ENCODE data around the gene TRAM2. TPM values are rescaled to one million over a fixed set of nuclear protein-coding genes. Genes with fewer than 3 reads are reported as not detected.

The TRAM2 gene
- total and polyA plus RNA-seq, 2 of the 4 experiments (the other 2 are of a cell fraction) = 77.2 to 95.7 TPM

DNA sequence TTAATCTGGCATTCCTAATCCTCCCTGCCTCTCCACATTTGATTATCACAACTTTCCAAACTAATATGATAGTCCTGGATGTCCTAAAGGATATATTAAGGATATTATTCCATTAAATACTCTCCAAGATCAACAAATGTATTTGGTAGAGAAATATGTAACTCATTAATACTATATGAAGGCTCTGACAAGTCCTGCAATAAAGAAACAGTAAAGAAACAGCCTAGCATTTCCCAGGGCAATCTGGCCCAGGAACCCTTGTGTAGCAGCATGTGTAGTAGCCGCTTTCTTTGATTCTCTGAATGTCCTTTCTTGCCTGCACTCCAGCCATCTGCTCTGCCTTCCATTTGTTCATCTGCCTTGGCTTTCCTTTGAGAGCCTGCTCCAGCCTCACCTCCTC, 23.7 kb downstream of the TRAM2 start:
- Histone ChIP-seq H3K4me1 (ENCODE audit: control insufficient read depth, insufficient read depth, low read length) (peaks cover 57% of the 10 kb centered on the region), H2AK5ac (ENCODE audit: low read depth, low read length) (peak overlapping the region; percentile 97), H3K36me3 (ENCODE audit: control insufficient read depth, insufficient read depth, low read length) (peaks cover 6% of the 10 kb centered on the region; the same call in 1 of the 2 replicates), H4K8ac (ENCODE audit: low read depth in 2 of 2, low read length in 2 of 2) (peak overlapping the region; percentile 63 to 94; a peak in 3 of 4 replicates), H3K4ac (ENCODE audit: low read depth, low read length) (peak overlapping the region; percentile 98), H2BK15ac (ENCODE audit: low read depth, low read length) (peak overlapping the region; percentile 93; the same call in 2 of the 3 replicates), H3K9me3 (ENCODE audit: control insufficient read depth, insufficient read depth, low read length) (no peaks in the 10 kb centered on the region), H3K27me3 (ENCODE audit: control insufficient read depth, insufficient read depth, low read length) (no peaks in the 10 kb centered on the region), H3K9me1 (ENCODE audit: insufficient read depth, low read length) (peaks cover 41% of the 10 kb centered on the region), H3K23ac (ENCODE audit: low read depth, low read length) (peak overlapping the region; percentile 86), H3K14ac (replicated peaks; ENCODE audit: low read depth, low read length) (peak overlapping the region; percentile 89), H3K18ac (ENCODE audit: low read depth, low read length) (peak overlapping the region; percentile 92), H3K27ac (ENCODE audit: insufficient read depth, low read length) (peak overlapping the region; percentile 92), H4K20me1 (ENCODE audit: insufficient read depth, low read length) (peaks cover 29% of the 10 kb centered on the region; the same call in 1 of the 2 replicates), H2BK20ac (ENCODE audit: low read depth, low read length) (peak overlapping the region; percentile 94; the same call in 1 of the 2 replicates), H3K4me2 (ENCODE audit: low read depth, low read length) (no peak overlapping the region), H4K5ac (ENCODE audit: low read depth, low read length) (peak overlapping the region; percentile 78), H3K4me3 (ENCODE audit: insufficient read depth, low read depth, low read length) (no peak overlapping the region), H2AFZ (replicated peaks; ENCODE audit: low read length, poor library complexity) (no peak overlapping the region), H2BK5ac (ENCODE audit: low read depth, low read length, poor library complexity, severe bottlenecking) (peak overlapping the region; percentile 96), H3K9ac (ENCODE audit: low read depth, low read length) (peak overlapping the region; percentile 61), H3K79me1 (ENCODE audit: low read depth in 1 of 2, low read length in 2 of 2) (peaks cover 10 to 80% of the 10 kb centered on the region in 2 experiments; a peak in 3 of 4 replicates), H2AK9ac (replicated peaks; ENCODE audit: low read depth, low read length, poor library complexity) (no peak overlapping the region), H4K91ac (ENCODE audit: insufficient read depth, low read depth, low read length) (peak overlapping the region; percentile 93), H2BK120ac (ENCODE audit: low read depth, low read length) (peak overlapping the region; percentile 91), H3K56ac (ENCODE audit: extremely low read depth, insufficient read depth, low read length) (peak overlapping the region; percentile 82; the same call in 1 of the 2 replicates)
- in situ Hi-C loops (cut with MboI; ENCODE audit: low sequenced_read_pairs) = no loop called here
- intact Hi-C loops (cut with micrococcal nuclease) = no loop called here
- POLR2A ChIA-PET (ENCODE audit: unreplicated experiment) = no interaction called here
- ATAC-seq (ENCODE audit: low read depth) (no peak), DNase-seq (no peak)
- dilution Hi-C loops (cut with HindIII; ENCODE audit: low sequenced_read_pairs, unreplicated experiment) = no loop called here
- no TSS peak for BruUV-seq (replicated peaks)
- WGBS, 2 experiments (ENCODE audit: extremely low coverage in 2 of 2, insufficient read length in 1 of 2) = 88% methylated on average over 1 of the region's 1 CpG; no CpG with 5 or more reads in 1 of the 2 experiments
- CTCF ChIA-PET = interaction anchor here (0.6 kb wide), 1 partner anchor 11 kb away, joined by 3 read pairs; no protein-coding TSS in a partner anchor
- TF ChIP-seq RCOR1 (IDR thresholded peaks at IDR 0.05; ENCODE audit: insufficient replicate concordance, low read length) (no peak), SMC3 (IDR thresholded peaks at IDR 0.05; ENCODE audit: low read depth, low read length) (no peak), BHLHE40 (IDR thresholded peaks at IDR 0.05; ENCODE audit: low read depth, low read length) (no peak), MAZ (IDR thresholded peaks at IDR 0.05; ENCODE audit: borderline replicate concordance, low read depth, low read length) (no peak), MXI1 (IDR thresholded peaks at IDR 0.05; ENCODE audit: borderline replicate concordance, low read depth, low read length) (no peak), POLR2A (IDR thresholded peaks at IDR 0.05; ENCODE audit: low read depth, low read length) (no peak), CEBPB (IDR thresholded peaks at IDR 0.05; ENCODE audit: low read depth, low read length) (no peak), NFE2L2 (IDR thresholded peaks at IDR 0.05; ENCODE audit: low read depth, low read length) (no peak), MAFK (IDR thresholded peaks at IDR 0.05; ENCODE audit: low read depth, low read length) (no peak)

Data from IMR-90 (cell line).